Activated CD8-positive, alpha-beta T cell treated with anti-CD3 and anti-CD28 coated beads for 36 hours (primary cell): ENCODE data around the gene CT47C1. TPM values are rescaled to one million over a fixed set of nuclear protein-coding genes. Genes with fewer than 3 reads are reported as not detected.
"Not testable (repeated sequence)": the region's sequence is repeated elsewhere in the genome, so short reads cannot be mapped to it uniquely, and the experiment has no call there.

ENCODE experiments used
- ATAC-seq: fragments of 200-7000 bp; cut with Tn5 transposase; one replicate; pipeline ENCODE4 v1.10.0; 2021; ENCODE audit warnings: mild to moderate bottlenecking, moderate library complexity
- CTCF ChIA-PET: fragments of 350-600 bp; sonication (Branson Sonifier 250); formaldehyde crosslinking; loops from one replicate; lab custom pipeline; 2021; ENCODE audit warnings: antibody characterized with exemption; lab: Charles Lee
- POLR2A ChIA-PET: fragments of 350-600 bp; sonication (Branson Sonifier 250); formaldehyde crosslinking; loops from one replicate; lab custom pipeline; 2021; ENCODE audit warnings: antibody characterized with exemption; lab: Charles Lee
- DNase-seq: peaks from one replicate; pipeline ENCODE4 v3.0.0-alpha.2; 2020
- H3K27ac Mint-ChIP-seq: one replicate; pipeline ENCODE4 v1.8.0; 2021; ENCODE audit warnings: mild to moderate bottlenecking, mixed read lengths
- H3K27me3 Mint-ChIP-seq: one replicate; pipeline ENCODE4 v1.8.0; 2021; ENCODE audit warnings: mixed read lengths
- H3K36me3 Mint-ChIP-seq: one replicate; pipeline ENCODE4 v1.8.0; 2021; ENCODE audit warnings: low read depth, mixed read lengths
- H3K4me1 Mint-ChIP-seq: one replicate; pipeline ENCODE4 v1.8.0; 2021; ENCODE audit warnings: low read depth, mixed read lengths
- H3K4me3 Mint-ChIP-seq: one replicate; pipeline ENCODE4 v1.8.0; 2021; ENCODE audit warnings: mild to moderate bottlenecking, moderate library complexity, mixed read lengths
- H3K9me3 Mint-ChIP-seq: one replicate; pipeline ENCODE4 v1.8.0; 2021; ENCODE audit warnings: mixed read lengths
- CTCF ChIP-seq: fragments of 200-600 bp; IDR thresholded peaks from one replicate; pipeline ENCODE4 v1.8.0; 2022; ENCODE audit warnings: antibody characterized with exemption, mild to moderate bottlenecking
- intact Hi-C: fragments of 100-400 bp; cut with micrococcal nuclease; formaldehyde crosslinking; loops from one replicate; pipeline ENCODE4 v1.10.0; 2022
- total RNA-seq, 2 experiments: library from RNA; stranded (reverse); gene quantifications; one replicate each; pipeline ENCODE4 v1.2.3, GENCODE V29; 2021

CT47C1 gene
- not detected for total RNA-seq

- ATAC-seq (no peak), DNase-seq (no peak)
- intact Hi-C loops: no loop called here
- Mint-ChIP-seq H3K4me3 (no peak within 1 kb of the TSS), H3K27me3 (no peaks in the 10 kb centered on the region), H3K9me3 (no peaks in the 10 kb centered on the region), H3K4me1 (no peaks in the 10 kb centered on the region), H3K27ac (no peak within 1 kb of the TSS), H3K36me3 (no peaks in the 10 kb centered on the region)
- CTCF ChIA-PET: no interaction called here
- TF ChIP-seq CTCF: no peak
- POLR2A ChIA-PET: no interaction called here
Observed at GRCh38 chrX:119072744-119073143, at the start of gene CT47C1. TSS of gene CT47C1 (plus strand) at chrX:119072993. CDS start at chrX:119073226, 233 bp downstream.

- Mint-ChIP-seq H3K27me3 (no peaks in the 10 kb centered on the region), H3K27ac (no peak overlapping the region), H3K36me3 (no peaks in the 10 kb centered on the region), H3K9me3 (no peaks in the 10 kb centered on the region), H3K4me1 (no peaks in the 10 kb centered on the region), H3K4me3 (no peak overlapping the region)
- ChIA-PET CTCF (no interaction called here), POLR2A (no interaction called here)
- ATAC-seq: no peak
- intact Hi-C loops: no loop called here
- TF ChIP-seq CTCF: no peak
- DNase-seq: no peak
Observed at GRCh38 chrX:119025900-119026299, 46.9 kb upstream of the CT47C1 start.

- intact Hi-C loops, ATAC-seq, H3K4me3 Mint-ChIP-seq, H3K27me3 Mint-ChIP-seq, DNase-seq, H3K36me3 Mint-ChIP-seq, POLR2A ChIA-PET, CTCF ChIA-PET, H3K9me3 Mint-ChIP-seq, H3K4me1 Mint-ChIP-seq, H3K27ac Mint-ChIP-seq: not testable (repeated sequence)
Observed at GRCh38 chrX:119026344-119026743, 46.4 kb upstream of the CT47C1 start.

GRCh38 chrX:119027960-119028732 lies 44.6 kb upstream of the CT47C1 start:
- H3K36me3 Mint-ChIP-seq, H3K4me1 Mint-ChIP-seq, H3K27me3 Mint-ChIP-seq, intact Hi-C loops, H3K9me3 Mint-ChIP-seq, DNase-seq, ATAC-seq, POLR2A ChIA-PET, H3K27ac Mint-ChIP-seq, H3K4me3 Mint-ChIP-seq: not testable (repeated sequence)
- CTCF ChIA-PET: interaction anchor here (1.0 to 1.1 kb wide), 2 partner anchors 22 to 23 kb away, joined by 3 read pairs; no protein-coding TSS in a partner anchor

GRCh38 chrX:119028733-119029330 lies 44.0 kb upstream of the CT47C1 start:
- no peaks in the 10 kb centered on the region for H3K27me3 Mint-ChIP-seq
- H3K36me3 Mint-ChIP-seq: no peaks in the 10 kb centered on the region
- intact Hi-C loops: no loop called here
- TF ChIP-seq CTCF: no peak
- H3K4me1 Mint-ChIP-seq: no peaks in the 10 kb centered on the region
- DNase-seq: no peak
- POLR2A ChIA-PET: no interaction called here
- H3K27ac Mint-ChIP-seq: no peak overlapping the region
- H3K9me3 Mint-ChIP-seq: peaks cover 4% of the 10 kb centered on the region
- ATAC-seq: no peak
- no peak overlapping the region for H3K4me3 Mint-ChIP-seq
- CTCF ChIA-PET: interaction anchor here (1.0 kb wide), 1 partner anchor 24 kb away, joined by 3 read pairs; no protein-coding TSS in a partner anchor

GRCh38 chrX:119029656-119030055 lies 43.1 kb upstream of the CT47C1 start:
- H3K9me3 Mint-ChIP-seq, H3K4me3 Mint-ChIP-seq, H3K36me3 Mint-ChIP-seq, H3K4me1 Mint-ChIP-seq, H3K27me3 Mint-ChIP-seq, POLR2A ChIA-PET, H3K27ac Mint-ChIP-seq, intact Hi-C loops, CTCF ChIA-PET, ATAC-seq, DNase-seq: not testable (repeated sequence)
